ENCODE data around the gene KAT6B.

The KAT6B gene

DNA sequence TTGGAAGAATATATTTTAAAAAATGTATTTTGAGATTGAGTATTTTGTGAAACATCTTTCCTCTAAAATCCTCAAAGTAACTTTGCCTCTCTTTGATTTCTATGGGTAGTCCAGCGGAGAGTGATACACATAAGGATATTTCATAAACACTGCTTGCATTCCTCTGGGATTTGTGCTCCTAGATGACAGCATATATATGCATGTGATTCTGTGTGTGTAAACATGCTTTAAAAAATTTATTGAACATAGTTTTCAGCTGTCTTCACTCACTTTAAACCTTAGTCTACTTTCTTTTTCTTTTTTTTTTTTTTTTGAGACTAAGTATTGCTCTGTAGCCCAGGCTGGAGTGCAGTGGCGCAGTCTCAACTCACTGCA lies 84.6 kb downstream of the KAT6B start:
- Histone ChIP-seq H3K4me3 (ENCODE audit: control insufficient read depth in 1 of 7, extremely low read depth in 1 of 7, insufficient read depth in 4 of 7, low read depth in 2 of 7, low read length in 6 of 7) (no peak overlapping the region), H3K4me1 (ENCODE audit: control extremely low read depth in 1 of 4, control insufficient read depth in 4 of 4, insufficient read depth in 4 of 4, low read length in 3 of 4) (peaks cover 10 to 39% (median 27%) of the 10 kb centered on the region in 4 experiments), H3K27me3 (replicated peaks in 2 of 5; ENCODE audit: control insufficient read depth in 4 of 5, insufficient read depth in 5 of 5, low read length in 4 of 5) (no peaks in the 10 kb centered on the region), H3K36me3 (ENCODE audit: control insufficient read depth in 4 of 4, insufficient read depth in 4 of 4, low read length in 3 of 4) (no peaks in the 10 kb centered on the region), H3K27ac (ENCODE audit: insufficient read depth in 1 of 2, low read depth in 1 of 2, low read length in 2 of 2, poor library complexity in 1 of 2, severe bottlenecking in 2 of 2) (no peak overlapping the region), H3K9me3 (ENCODE audit: control extremely low read depth in 1 of 5, control insufficient read depth in 4 of 5, insufficient read depth in 2 of 5, low read depth in 1 of 5, low read length in 4 of 5) (no peaks in the 10 kb centered on the region)
- POLR2A ChIA-PET = no interaction called here
- no peak for DNase-seq
- CTCF ChIA-PET = no interaction called here
- no CpG with 5 or more reads among the region's 2 CpGs for WGBS (ENCODE audit: insufficient coverage)

DNA sequence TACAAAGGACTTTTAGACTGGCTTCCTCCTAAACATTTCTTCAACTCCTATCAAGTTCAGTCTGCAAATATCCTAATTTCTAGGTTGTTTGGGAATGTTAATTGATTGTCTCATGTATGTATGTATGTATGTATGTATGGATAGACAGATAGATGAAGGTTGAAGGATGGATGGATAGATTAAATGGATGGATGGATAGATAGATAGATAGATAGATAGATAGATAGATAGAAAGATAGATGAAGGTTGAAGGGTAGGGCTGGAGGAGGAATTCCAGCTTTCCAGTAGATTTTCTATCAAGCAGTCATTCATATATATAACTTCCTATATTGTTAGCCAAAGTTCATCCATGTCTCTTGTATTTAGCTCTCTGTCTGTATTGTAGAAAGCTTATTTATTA lies 85.8 kb downstream of the KAT6B start:
- POLR2A ChIA-PET = interaction anchor here (1.1 kb wide), 1 partner anchor 61 kb away, joined by 3 read pairs; no protein-coding TSS in a partner anchor

DNA sequence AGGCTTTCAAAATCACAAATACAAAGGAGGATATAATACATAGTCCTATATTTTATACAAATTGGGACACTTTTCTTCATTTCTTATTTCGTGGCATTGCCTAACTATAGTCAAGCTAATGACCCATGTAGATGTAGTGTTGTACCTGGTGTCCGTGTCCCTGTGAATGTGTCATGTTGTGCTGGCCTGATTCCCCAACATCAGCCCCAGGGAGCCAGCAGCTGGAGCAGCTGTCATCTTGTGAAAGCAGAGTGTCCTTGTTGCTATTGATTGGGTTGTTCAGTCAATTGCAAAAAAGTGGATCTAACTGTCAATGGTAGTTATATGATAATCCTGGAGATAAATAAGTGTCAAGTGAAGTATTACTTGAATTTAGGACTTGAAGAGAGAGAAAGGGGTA lies 86.3 kb downstream of the KAT6B start:
- POLR2A ChIA-PET = interaction anchor here (1.1 kb wide), 1 partner anchor 60 kb away, joined by 3 read pairs; no protein-coding TSS in a partner anchor
- H3K27me3 ChIP-seq (replicated peaks in 2 of 5; ENCODE audit: control insufficient read depth in 4 of 5, insufficient read depth in 5 of 5, low read length in 4 of 5) = no peaks in the 10 kb centered on the region
- H3K36me3 ChIP-seq (ENCODE audit: control insufficient read depth in 4 of 4, insufficient read depth in 4 of 4, low read length in 3 of 4) = no peaks in the 10 kb centered on the region
- no peak for DNase-seq
- H3K9me3 ChIP-seq (ENCODE audit: control extremely low read depth in 1 of 5, control insufficient read depth in 4 of 5, insufficient read depth in 2 of 5, low read depth in 1 of 5, low read length in 4 of 5) = no peaks in the 10 kb centered on the region
- CTCF ChIA-PET = interaction anchor here (1.0 to 2.7 kb wide), 5 partner anchors 9 to 24 kb away, joined by 3 to 12 read pairs (median 7); no protein-coding TSS in a partner anchor
- H3K4me1 ChIP-seq (ENCODE audit: control extremely low read depth in 1 of 4, control insufficient read depth in 4 of 4, insufficient read depth in 4 of 4, low read length in 3 of 4) = peaks cover 5 to 28% (median 19%) of the 10 kb centered on the region in 4 experiments
- 100% methylated on average over 1 of the region's 2 CpGs for WGBS (ENCODE audit: insufficient coverage)
- H3K4me3 ChIP-seq (ENCODE audit: control insufficient read depth in 1 of 7, extremely low read depth in 1 of 7, insufficient read depth in 4 of 7, low read depth in 2 of 7, low read length in 6 of 7) = peak overlapping the region in 1 of 7 experiments; percentile 74
- no peak overlapping the region for H3K27ac ChIP-seq (ENCODE audit: insufficient read depth in 1 of 2, low read depth in 1 of 2, low read length in 2 of 2, poor library complexity in 1 of 2, severe bottlenecking in 2 of 2)

More for the DNA sequence above, 85.8 kb downstream of the KAT6B start:
- Histone ChIP-seq H3K36me3 (ENCODE audit: control insufficient read depth in 4 of 4, insufficient read depth in 4 of 4, low read length in 3 of 4) (no peaks in the 10 kb centered on the region), H3K4me3 (ENCODE audit: control insufficient read depth in 1 of 7, extremely low read depth in 1 of 7, insufficient read depth in 4 of 7, low read depth in 2 of 7, low read length in 6 of 7) (no peak overlapping the region), H3K4me1 (ENCODE audit: control extremely low read depth in 1 of 4, control insufficient read depth in 4 of 4, insufficient read depth in 4 of 4, low read length in 3 of 4) (peaks cover 5 to 27% (median 17%) of the 10 kb centered on the region in 4 experiments), H3K27ac (ENCODE audit: insufficient read depth in 1 of 2, low read depth in 1 of 2, low read length in 2 of 2, poor library complexity in 1 of 2, severe bottlenecking in 2 of 2) (no peak overlapping the region), H3K9me3 (ENCODE audit: control extremely low read depth in 1 of 5, control insufficient read depth in 4 of 5, insufficient read depth in 2 of 5, low read depth in 1 of 5, low read length in 4 of 5) (no peaks in the 10 kb centered on the region), H3K27me3 (replicated peaks in 2 of 5; ENCODE audit: control insufficient read depth in 4 of 5, insufficient read depth in 5 of 5, low read length in 4 of 5) (no peaks in the 10 kb centered on the region)
- CTCF ChIA-PET = interaction anchor here (1.0 to 2.7 kb wide), 5 partner anchors 9 to 23 kb away, joined by 3 to 12 read pairs (median 7); no protein-coding TSS in a partner anchor
- DNase-seq = no peak

DNA sequence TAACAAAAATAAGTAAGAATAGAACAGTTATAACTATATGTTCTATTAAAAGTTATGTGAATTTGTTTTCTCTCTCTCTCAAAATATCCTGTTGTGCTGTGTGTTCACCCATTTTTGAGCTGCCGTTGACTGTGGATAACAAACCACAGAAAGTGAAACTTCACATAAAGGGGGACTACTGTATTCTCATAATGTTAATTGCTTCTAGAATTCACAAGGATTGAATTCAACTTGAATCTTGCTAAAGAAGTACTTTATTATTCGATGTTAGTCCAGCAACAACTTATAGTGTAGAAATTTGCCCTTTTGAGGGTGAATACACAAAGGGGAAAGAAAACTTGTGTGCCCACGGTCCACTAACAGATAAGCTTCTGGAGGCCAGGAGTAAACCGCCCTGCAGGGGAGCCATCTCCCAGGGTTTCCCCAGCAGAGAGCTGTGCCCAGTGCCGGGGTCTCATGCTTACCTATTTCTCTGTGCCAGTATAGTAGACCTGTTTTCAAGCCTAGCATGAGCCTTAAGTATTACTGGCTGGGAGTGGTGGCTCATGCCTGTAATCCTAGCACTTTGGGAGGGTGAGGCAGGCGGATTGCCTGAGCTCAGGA lies 87.1 kb downstream of the KAT6B start:
- Histone ChIP-seq H3K4me3 (ENCODE audit: control insufficient read depth in 1 of 7, extremely low read depth in 1 of 7, insufficient read depth in 4 of 7, low read depth in 2 of 7, low read length in 6 of 7) (peak overlapping the region in 3 of 7 experiments; percentile 33 to 74 (median 51)), H3K27me3 (replicated peaks in 2 of 5; ENCODE audit: control insufficient read depth in 4 of 5, insufficient read depth in 5 of 5, low read length in 4 of 5) (no peaks in the 10 kb centered on the region), H3K9me3 (ENCODE audit: control extremely low read depth in 1 of 5, control insufficient read depth in 4 of 5, insufficient read depth in 2 of 5, low read depth in 1 of 5, low read length in 4 of 5) (no peaks in the 10 kb centered on the region), H3K4me1 (ENCODE audit: control extremely low read depth in 1 of 4, control insufficient read depth in 4 of 4, insufficient read depth in 4 of 4, low read length in 3 of 4) (peaks cover 5 to 28% (median 19%) of the 10 kb centered on the region in 4 experiments), H3K36me3 (ENCODE audit: control insufficient read depth in 4 of 4, insufficient read depth in 4 of 4, low read length in 3 of 4) (no peaks in the 10 kb centered on the region), H3K27ac (ENCODE audit: insufficient read depth in 1 of 2, low read depth in 1 of 2, low read length in 2 of 2, poor library complexity in 1 of 2, severe bottlenecking in 2 of 2) (peak overlapping the region in 1 of 2 experiments; percentile 77)
- ChIA-PET CTCF (interaction anchor here (0.7 to 2.7 kb wide), 8 partner anchors 8 to 77 kb away, joined by 3 to 12 read pairs (median 4); no protein-coding TSS in a partner anchor), POLR2A (interaction anchor here (1.1 kb wide), 1 partner anchor 59 kb away, joined by 3 read pairs; no protein-coding TSS in a partner anchor)
- DNase-seq = peak; percentile 23 to 68 (median 55)
- WGBS (ENCODE audit: insufficient coverage) = 68% methylated on average over 3 of the region's 6 CpGs

DNA sequence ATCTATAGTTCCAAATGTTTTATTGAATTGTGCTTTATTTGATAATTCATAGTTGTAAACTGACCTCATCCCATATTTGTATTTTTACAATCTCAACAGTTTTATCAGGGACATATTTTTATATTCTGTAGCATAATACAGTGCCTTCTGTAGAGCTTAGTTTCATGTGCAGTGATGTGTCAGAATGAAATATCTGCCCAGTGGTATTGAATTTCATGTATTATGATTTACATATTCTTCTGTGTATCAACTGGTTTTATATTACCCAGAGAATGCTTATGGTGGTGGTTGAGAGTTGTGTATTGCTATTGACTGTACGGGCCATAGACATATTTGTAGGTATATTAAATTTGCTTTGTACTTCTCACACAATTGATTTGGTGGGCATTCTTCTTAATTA lies 89.9 kb downstream of the KAT6B start:
- Histone ChIP-seq H3K9me3 (ENCODE audit: control extremely low read depth in 1 of 5, control insufficient read depth in 4 of 5, insufficient read depth in 2 of 5, low read depth in 1 of 5, low read length in 4 of 5) (peaks cover 0 to 7% (median 2%) of the 10 kb centered on the region in 5 experiments), H3K27ac (ENCODE audit: insufficient read depth in 1 of 2, low read depth in 1 of 2, low read length in 2 of 2, poor library complexity in 1 of 2, severe bottlenecking in 2 of 2) (no peak overlapping the region), H3K36me3 (ENCODE audit: control insufficient read depth in 4 of 4, insufficient read depth in 4 of 4, low read length in 3 of 4) (no peaks in the 10 kb centered on the region), H3K27me3 (replicated peaks in 2 of 5; ENCODE audit: control insufficient read depth in 4 of 5, insufficient read depth in 5 of 5, low read length in 4 of 5) (no peaks in the 10 kb centered on the region), H3K4me3 (ENCODE audit: control insufficient read depth in 1 of 7, extremely low read depth in 1 of 7, insufficient read depth in 4 of 7, low read depth in 2 of 7, low read length in 6 of 7) (no peak overlapping the region), H3K4me1 (ENCODE audit: control extremely low read depth in 1 of 4, control insufficient read depth in 4 of 4, insufficient read depth in 4 of 4, low read length in 3 of 4) (peaks cover 5 to 18% (median 14%) of the 10 kb centered on the region in 4 experiments)
- CTCF ChIA-PET = interaction anchor here (0.9 to 2.1 kb wide), 4 partner anchors 8 to 26 kb away, joined by 3 to 6 read pairs (median 3); no protein-coding TSS in a partner anchor
- DNase-seq = no peak
- no CpG with 5 or more reads among the region's 1 CpG for WGBS (ENCODE audit: insufficient coverage)
- POLR2A ChIA-PET = interaction anchor here (0.9 kb wide), 1 partner anchor 21 kb away, joined by 3 read pairs; no protein-coding TSS in a partner anchor

DNA sequence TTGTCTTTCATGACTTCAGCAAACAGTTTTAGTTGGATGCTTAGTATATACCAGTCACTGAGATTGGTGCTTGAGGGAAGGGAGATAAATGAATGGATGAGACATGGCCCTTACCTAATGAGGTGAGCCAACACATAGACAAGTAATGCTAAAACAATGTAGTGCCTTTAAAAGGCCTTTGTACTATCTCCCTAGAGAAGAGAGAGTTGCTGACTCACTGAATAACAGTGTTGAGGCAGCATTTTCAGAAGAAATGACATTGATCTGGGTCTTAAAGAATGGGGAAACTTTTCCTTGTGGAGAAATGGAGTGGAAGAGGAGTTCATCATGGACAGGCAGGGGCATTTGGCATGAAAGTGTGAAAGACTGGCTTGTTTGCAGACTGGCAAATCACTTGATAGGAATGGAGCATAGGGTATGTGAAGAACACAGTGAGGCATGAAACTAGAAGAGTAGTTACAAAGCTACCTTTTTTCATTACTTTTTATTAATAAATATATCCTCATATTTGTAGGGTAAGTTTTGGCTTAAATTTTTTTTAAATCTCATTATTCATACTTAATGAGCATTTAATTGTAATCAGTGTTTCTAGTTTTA lies 91.2 kb downstream of the KAT6B start:
- no peaks in the 10 kb centered on the region for H3K27me3 ChIP-seq (replicated peaks in 2 of 5; ENCODE audit: control insufficient read depth in 4 of 5, insufficient read depth in 5 of 5, low read length in 4 of 5)
- no peaks in the 10 kb centered on the region for H3K36me3 ChIP-seq (ENCODE audit: control insufficient read depth in 4 of 4, insufficient read depth in 4 of 4, low read length in 3 of 4)
- ChIA-PET POLR2A (no interaction called here), CTCF (interaction anchor here (0.8 to 1.1 kb wide), 2 partner anchors 20 to 101 kb away, joined by 3 read pairs; no protein-coding TSS in a partner anchor)
- H3K4me1 ChIP-seq (ENCODE audit: control extremely low read depth in 1 of 4, control insufficient read depth in 4 of 4, insufficient read depth in 4 of 4, low read length in 3 of 4) = peaks cover 5 to 28% (median 20%) of the 10 kb centered on the region in 4 experiments
- no peak overlapping the region for H3K27ac ChIP-seq (ENCODE audit: insufficient read depth in 1 of 2, low read depth in 1 of 2, low read length in 2 of 2, poor library complexity in 1 of 2, severe bottlenecking in 2 of 2)
- no peak overlapping the region for H3K4me3 ChIP-seq (ENCODE audit: control insufficient read depth in 1 of 7, extremely low read depth in 1 of 7, insufficient read depth in 4 of 7, low read depth in 2 of 7, low read length in 6 of 7)
- peaks cover 0 to 7% (median 2%) of the 10 kb centered on the region in 5 experiments for H3K9me3 ChIP-seq (ENCODE audit: control extremely low read depth in 1 of 5, control insufficient read depth in 4 of 5, insufficient read depth in 2 of 5, low read depth in 1 of 5, low read length in 4 of 5)
- DNase-seq = peak in 1 of 3 donors; percentile 20

DNA sequence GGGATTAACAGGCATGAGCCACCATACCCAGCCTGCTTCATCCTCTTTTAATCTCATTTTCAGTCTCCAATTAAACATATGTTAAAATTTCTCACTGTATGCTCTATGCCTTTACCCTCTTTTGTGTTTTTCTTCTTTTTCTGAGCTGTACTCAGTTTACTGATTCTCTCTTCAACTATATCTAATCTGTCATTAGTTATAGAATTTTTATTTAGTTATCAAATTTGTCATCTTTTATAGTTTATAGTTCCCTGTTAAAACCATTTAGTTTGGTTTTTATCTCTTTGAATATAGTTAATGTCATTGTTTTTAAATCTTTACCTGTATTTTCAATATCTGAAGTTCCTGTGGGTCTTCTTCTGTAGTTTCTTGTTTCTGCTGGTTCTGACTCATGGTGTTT lies 93.3 kb downstream of the KAT6B start:
- POLR2A ChIA-PET = interaction anchor here (0.7 kb wide), 1 partner anchor 46 kb away, joined by 5 read pairs; no protein-coding TSS in a partner anchor

More for the DNA sequence above, 93.3 kb downstream of the KAT6B start:
- Histone ChIP-seq H3K9me3 (ENCODE audit: control extremely low read depth in 1 of 5, control insufficient read depth in 4 of 5, insufficient read depth in 2 of 5, low read depth in 1 of 5, low read length in 4 of 5) (peaks cover 0 to 7% (median 2%) of the 10 kb centered on the region in 5 experiments), H3K4me1 (ENCODE audit: control extremely low read depth in 1 of 4, control insufficient read depth in 4 of 4, insufficient read depth in 4 of 4, low read length in 3 of 4) (peaks cover 2 to 35% (median 20%) of the 10 kb centered on the region in 4 experiments), H3K36me3 (ENCODE audit: control insufficient read depth in 4 of 4, insufficient read depth in 4 of 4, low read length in 3 of 4) (no peaks in the 10 kb centered on the region), H3K27me3 (replicated peaks in 2 of 5; ENCODE audit: control insufficient read depth in 4 of 5, insufficient read depth in 5 of 5, low read length in 4 of 5) (no peaks in the 10 kb centered on the region), H3K4me3 (ENCODE audit: control insufficient read depth in 1 of 7, extremely low read depth in 1 of 7, insufficient read depth in 4 of 7, low read depth in 2 of 7, low read length in 6 of 7) (no peak overlapping the region), H3K27ac (ENCODE audit: insufficient read depth in 1 of 2, low read depth in 1 of 2, low read length in 2 of 2, poor library complexity in 1 of 2, severe bottlenecking in 2 of 2) (no peak overlapping the region)
- no peak for DNase-seq
- CTCF ChIA-PET = interaction anchor here (2.6 kb wide), 1 partner anchor 100 kb away, joined by 8 read pairs; no protein-coding TSS in a partner anchor

Data from common myeloid progenitor, CD34-positive (primary cell).